Stimulated activated CD4-positive, alpha-beta T cell treated with anti-CD3 and anti-CD28 coated beads, Interleukin-15, amount 100 ng/mL, for 48 hours (primary cell): ENCODE results near the gene PRRG3.

Experiments
- DNase-seq, 2 donors: peaks; one replicate each; pipeline ENCODE4 v3.0.0-alpha.2; 2020; ENCODE audit warnings: low read depth in 2 of 2

The PRRG3 gene

GRCh38 chrX:151743651-151744470, 48.6 kb downstream of the PRRG3 start:
- no peak for DNase-seq

- no peak for DNase-seq
Observed at GRCh38 chrX:151745651-151746050, 50.4 kb downstream of the PRRG3 start.

- DNase-seq: no peak
Observed at GRCh38 chrX:151746502-151746901, 51.2 kb downstream of the PRRG3 start.

- DNase-seq: no peak
Observed at GRCh38 chrX:151750511-151750910, 55.3 kb downstream of the PRRG3 start.

GRCh38 chrX:151752847-151753246, 57.6 kb downstream of the PRRG3 start:
- DNase-seq: no peak

GRCh38 chrX:151753313-151754046, 58.2 kb downstream of the PRRG3 start:
- peak in 1 of 2 donors; percentile 17 for DNase-seq

- DNase-seq: no peak
Observed at GRCh38 chrX:151754047-151754429, 58.8 kb downstream of the PRRG3 start.

- DNase-seq: no peak
Observed at GRCh38 chrX:151754641-151755215, 59.5 kb downstream of the PRRG3 start.
